ENCODE data around the gene FEM1B.

GRCh38 chr15:68310804-68311463 is 33.4 kb downstream of the FEM1B start:
- TF ChIP-seq EZH2phosphoT487 (IDR thresholded peaks at IDR 0.05; ENCODE audit: low read length): no peak
- TF ChIP-seq, protein P1, sequence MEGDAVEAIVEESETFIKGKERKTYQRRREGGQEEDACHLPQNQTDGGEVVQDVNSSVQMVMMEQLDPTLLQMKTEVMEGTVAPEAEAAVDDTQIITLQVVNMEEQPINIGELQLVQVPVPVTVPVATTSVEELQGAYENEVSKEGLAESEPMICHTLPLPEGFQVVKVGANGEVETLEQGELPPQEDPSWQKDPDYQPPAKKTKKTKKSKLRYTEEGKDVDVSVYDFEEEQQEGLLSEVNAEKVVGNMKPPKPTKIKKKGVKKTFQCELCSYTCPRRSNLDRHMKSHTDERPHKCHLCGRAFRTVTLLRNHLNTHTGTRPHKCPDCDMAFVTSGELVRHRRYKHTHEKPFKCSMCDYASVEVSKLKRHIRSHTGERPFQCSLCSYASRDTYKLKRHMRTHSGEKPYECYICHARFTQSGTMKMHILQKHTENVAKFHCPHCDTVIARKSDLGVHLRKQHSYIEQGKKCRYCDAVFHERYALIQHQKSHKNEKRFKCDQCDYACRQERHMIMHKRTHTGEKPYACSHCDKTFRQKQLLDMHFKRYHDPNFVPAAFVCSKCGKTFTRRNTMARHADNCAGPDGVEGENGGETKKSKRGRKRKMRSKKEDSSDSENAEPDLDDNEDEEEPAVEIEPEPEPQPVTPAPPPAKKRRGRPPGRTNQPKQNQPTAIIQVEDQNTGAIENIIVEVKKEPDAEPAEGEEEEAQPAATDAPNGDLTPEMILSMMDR (IDR thresholded peaks at IDR 0.05; ENCODE audit: low read length): no peak
- TF ChIP-seq EZH2 (optimal IDR thresholded peaks at IDR 0.05; ENCODE audit: low read depth, low read length): no peak

All from MM.1S (cell line).